GM19438 (cell line): ENCODE data around the gene NDUFV2.
"Not testable (repeated sequence)": the region's sequence is repeated elsewhere in the genome, so short reads cannot be mapped to it uniquely, and the experiment has no call there.

Experiments
- ATAC-seq: cut with Tn5 transposase; IDR thresholded peaks from one replicate; pipeline ENCODE4 v1.9.1; 2021; ENCODE audit warnings: low read depth; ENCODE audit not compliant: unreplicated experiment

Gene NDUFV2

DNA sequence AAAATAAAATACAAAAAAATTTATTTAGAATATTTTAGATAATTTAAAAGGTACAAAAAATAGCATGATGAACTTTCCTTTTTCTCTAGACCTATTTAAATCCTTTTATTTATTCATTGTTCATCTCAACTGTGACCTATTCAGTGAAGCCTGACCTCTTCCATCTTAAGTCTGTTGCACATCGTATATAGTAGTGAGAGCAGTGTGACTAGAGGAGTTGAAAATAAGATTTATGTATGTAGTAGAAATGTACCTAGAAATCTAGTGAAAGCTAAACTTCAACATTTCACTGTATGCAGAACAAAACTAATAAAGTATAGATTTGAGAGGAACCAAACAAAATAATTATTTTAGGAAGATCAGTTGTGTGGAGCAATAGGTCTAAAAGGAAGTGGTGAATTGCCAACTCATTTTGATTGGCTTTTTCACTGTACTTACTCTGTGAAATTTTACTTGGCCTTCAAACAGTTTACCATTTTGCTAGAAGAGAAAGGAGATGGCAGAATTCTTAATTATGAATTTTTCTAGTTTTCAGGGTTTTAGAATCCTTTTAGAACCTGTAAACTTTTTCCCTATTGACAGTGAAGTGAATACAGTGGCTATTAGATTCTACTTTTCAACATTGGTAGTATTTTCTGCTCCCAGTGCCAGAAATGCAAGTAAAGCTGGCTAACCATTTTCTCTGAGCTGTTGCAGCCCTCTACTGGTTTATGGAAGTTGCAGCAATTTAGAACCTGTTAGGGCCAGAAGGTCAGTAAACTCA is 45.1 kb downstream of the NDUFV2 start:
- ATAC-seq, result no peak

DNA sequence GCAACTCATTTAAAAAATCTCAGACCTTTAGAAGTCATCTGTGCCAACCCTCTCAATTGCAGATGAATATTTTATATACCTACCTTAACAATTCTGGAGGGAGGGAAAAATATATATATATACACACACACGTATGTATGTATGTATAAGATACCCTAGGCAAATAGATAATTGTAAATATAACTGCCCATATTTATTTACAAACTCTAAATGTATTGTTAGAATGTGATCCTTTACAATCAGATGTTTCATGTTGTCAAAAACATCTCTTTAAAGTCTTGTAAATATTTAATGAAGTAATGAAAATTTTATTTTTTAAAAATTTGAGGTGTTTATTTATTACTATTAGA is 45.7 kb downstream of the NDUFV2 start:
- no peak for ATAC-seq

DNA sequence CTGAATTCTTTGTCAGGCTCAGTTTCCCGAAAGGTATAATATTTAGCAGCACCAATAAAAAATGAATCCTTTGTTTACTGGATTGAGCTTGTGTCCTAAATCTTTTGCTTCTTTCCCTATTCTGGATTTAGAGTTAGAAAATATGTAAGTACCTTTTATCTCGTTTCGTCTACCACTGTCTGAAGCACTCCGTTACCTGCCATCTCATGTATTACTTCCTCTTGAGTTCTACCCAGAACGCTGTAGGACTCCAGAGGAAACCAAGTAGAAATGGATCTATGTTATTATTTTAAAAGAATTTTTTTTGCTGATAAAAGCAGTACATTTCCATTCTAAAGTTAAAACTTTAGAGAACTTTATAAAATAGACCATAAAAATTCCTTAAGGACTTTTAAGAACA is 47.6 kb downstream of the NDUFV2 start:
- ATAC-seq, result no peak

DNA sequence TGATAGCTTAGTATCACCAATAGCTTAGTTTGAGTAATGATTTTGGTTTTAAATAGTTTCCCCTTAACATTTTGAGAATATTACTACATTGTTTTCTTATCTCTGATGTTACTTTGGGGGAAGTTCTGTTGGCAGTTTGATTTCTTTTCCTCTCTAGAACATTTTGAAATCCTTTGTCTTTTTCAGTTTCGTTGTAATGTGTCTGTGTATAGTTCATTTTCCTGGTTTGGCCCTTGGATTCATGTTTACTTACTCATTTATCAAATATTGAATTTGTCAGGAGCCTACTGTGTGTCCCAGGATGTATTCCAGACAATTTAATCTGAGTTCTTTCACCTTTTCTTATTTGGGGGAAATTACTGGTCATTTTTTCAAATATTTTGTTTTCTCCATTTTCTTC is 50.8 kb downstream of the NDUFV2 start:
- no peak for ATAC-seq

DNA sequence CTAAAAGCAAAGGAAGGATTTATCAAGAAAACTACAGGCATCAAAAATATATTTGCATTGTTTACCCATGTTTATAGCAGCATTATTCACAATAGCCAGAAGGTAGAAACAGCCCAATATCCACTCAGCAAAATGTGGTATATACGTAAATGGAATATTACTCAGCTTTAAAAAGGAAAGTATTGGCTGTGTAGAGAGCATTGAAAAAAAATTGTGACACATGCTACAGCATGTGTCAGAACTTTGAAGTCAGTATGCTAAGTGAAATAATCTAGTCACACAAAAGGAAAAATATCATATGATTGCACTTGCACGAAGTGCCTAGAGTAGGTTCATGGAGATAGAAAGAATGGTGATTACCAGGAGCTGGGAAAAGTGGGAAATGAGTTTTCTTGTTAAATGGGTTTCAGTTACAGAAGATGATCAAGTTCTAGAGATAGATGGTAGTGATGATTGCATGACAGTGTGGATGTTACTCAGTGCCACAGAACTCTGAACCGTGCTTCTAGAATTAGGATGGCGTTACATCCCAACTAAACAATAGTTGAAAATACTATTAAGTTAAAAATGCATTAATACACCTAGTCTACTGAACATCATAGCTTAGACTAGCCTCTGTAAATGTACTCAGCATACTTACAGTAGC is 54.2 kb downstream of the NDUFV2 start:
- ATAC-seq, result no peak

DNA sequence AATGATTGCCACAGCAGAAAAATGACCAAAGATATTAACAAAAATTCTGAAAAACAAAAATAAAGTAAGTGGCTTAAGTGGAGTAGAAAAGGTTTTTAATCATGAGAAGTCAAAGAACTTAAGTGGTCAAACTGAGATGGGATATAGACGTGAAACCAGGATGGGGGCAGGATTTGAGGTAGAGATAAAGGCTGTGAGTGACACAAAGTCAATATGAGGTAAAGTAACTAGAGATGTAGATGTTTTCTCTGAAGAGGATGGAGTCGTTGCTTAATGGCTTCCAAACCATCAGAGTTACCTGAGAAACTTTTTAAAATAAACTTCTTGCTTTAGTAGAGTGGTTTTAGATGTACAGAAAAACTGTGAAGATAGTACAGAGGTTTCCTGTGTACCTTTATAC is 55.3 kb downstream of the NDUFV2 start:
- no peak for ATAC-seq

DNA sequence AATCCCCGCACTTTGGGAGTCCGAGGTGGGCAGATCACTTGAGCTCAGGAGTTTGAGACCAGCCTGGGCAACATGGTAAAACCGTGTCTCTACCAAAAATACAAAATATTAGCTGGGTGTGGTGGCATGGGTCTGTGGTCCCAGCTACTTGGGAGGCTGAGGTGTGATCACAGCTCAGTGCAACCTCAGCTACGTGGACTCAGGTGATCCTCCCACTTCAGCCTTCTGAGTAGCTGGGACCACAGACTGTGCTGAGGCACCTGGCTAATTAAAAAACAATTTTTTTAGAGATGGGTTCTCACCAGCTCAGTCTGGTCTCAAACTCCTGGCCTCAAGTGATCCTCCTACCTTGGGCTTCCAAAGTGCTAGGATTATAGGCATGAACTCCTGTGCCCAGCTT is 57.5 kb downstream of the NDUFV2 start:
- ATAC-seq, result no peak

DNA sequence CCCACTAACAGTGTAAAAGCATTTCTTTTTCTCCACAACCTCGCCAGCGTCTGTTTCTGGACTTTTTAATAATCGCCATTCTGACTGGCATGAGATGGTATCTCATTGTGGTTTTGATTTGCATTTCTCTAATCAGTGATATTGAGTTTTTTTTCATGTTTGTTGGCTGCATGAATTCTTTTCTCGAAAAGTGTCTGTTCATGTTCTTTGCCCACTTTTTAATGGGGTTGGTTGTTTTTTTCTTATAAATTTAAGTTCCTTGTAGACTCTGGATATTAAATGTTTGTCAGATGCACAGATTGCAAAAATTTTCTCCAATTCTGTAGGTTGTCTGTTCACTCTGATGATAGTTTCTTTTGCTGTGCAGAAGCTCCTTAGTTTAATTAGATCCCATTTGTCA is 60.2 kb downstream of the NDUFV2 start:
- ATAC-seq, result not testable (repeated sequence)

DNA sequence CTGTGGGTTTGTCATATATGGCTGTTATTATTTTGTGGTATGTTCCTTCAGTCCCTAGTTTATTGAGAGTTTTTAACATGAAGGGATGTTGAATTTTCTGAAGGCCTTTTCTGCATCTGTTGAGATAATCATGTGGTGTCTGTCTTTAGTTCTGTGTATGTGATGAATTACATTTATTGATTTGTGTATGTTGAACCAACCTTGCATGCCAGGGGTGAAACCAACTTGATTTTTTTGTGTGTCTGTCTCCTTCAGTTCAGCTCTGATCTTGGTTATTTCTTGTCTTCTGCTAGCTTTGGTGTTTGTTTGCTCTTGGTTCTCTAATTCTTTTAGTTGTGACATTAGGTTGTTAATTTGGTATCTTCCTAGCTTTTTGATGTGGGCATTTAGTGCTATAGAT is 61.6 kb downstream of the NDUFV2 start:
- not testable (repeated sequence) for ATAC-seq

DNA sequence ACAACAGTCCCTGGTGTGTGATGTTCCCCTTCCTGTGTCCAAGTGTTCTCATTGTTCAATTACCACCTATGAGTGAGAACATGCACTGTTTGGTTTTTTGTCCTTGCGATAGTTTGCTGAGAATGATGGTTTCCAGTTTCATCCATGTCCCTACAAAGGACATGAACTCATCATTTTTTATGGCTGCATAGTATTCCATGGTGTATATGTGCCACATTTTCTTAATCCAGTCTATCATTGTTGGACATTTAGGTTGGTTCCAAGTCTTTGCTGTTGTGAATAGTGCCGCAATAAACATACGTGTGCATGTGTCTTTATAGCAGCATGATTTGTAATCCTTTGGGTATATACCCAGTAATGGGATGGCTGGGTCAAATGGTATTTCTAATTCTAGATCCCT is 63.4 kb downstream of the NDUFV2 start:
- ATAC-seq, result not testable (repeated sequence)

DNA sequence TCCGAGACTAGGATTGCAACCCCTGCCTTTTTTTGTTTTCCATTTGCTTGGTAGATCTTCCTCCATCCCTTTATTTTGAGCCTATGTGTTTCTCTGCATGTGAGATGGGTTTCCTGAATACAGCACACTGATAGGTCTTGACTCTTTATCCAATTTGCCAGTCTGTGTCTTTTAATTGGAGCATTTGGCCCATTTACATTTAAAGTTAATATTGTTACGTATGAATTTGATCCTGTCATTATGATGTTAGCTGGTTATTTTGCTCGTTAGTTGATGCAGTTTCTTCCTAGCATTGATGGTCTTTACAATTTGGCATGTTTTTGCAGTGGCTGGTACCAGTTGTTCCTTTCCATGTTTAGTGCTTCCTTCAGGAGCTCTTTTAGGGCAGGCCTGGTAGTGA is 67.0 kb downstream of the NDUFV2 start:
- not testable (repeated sequence) for ATAC-seq

DNA sequence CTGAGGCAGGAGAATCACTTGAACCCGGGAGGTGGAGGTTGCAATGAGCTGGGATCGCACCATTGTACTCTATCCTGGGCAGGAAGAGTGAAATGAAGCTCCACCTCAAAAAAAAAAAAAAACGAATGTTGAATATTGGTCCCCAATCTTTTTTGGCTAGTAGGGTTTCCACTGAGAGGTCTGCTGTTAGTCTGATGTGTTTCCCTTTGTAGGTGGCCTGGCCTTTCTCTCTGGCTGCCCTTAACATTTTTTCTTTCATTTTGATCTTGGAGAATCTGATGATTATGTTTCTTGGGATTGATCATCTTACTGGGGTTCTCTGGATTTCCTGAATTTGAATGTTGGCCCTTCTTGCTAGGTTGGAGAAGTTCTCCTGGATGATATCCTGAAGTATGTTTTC is 69.4 kb downstream of the NDUFV2 start:
- ATAC-seq, result not testable (repeated sequence)

DNA sequence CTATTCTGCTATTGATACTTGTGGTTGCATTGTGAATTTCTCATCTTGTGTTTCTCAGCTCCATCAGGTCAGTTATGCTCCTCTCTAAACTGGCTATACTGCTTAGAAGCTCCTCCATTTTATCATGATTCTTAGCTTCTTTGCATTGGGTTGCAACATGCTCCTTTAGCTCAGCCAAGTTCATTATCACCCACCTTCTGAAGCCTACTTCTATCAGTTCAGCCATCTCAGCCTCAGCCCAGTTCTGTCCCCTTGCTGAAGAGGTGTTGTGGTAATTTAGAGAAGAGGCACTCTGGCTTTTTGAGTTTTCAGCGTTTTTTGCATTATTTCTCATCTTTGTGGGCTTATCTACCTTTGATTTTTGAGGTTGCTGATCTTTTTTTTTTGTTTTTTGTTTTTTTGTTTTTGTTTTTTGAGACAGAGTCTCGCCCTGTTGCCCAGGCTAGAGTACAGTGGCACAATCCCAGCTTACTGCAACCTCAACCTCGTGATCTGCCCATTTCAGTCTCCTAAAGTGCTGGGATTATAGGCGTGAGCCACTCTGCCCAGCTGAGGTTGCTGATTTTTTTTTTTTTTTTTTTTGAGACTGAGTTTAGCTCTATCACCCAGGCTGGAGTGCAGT is 70.1 kb downstream of the NDUFV2 start:
- ATAC-seq, result no peak

DNA sequence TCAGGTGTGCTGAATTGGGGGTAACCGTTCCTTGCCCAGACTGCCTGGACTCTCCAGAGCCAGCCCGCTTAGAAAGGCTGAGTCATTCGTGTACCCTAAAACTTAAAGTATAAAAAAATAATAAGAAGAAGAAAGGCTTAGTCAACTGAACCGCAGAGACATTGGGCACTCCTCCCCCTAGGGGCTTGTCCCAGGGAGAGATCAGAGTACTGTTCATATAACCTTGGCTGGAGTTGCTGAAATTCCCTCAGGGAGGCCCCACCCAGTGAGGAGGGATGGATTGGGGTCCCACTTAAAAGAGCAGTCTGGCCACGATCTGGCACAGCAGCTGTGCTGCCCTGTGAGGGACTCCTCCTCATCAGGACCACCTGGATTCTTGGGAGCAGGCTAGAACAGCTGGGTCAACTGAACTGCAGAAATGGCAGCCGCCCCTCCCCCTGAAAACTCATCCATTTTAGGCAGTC is 71.3 kb downstream of the NDUFV2 start:
- no peak for ATAC-seq

DNA sequence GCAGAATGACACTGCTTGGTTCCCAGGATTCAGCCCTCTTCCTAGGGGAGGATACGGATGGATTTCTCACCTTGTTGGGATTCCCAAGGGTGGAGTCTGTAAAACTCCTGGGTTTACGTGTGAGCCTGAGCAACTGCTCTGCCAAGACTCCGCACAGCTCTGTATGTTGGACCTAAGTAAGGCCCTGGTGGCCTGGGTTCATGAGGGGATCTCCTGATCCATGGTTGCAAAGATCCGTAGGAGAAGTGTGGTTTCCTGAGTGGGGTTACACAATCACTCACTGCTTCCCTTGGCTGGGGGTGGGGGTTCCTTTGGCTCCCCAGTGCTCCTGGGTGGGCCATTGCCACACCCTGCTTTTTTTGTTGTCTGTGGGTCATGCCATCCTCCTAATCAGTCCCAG is 71.8 kb downstream of the NDUFV2 start:
- ATAC-seq, result no peak

DNA sequence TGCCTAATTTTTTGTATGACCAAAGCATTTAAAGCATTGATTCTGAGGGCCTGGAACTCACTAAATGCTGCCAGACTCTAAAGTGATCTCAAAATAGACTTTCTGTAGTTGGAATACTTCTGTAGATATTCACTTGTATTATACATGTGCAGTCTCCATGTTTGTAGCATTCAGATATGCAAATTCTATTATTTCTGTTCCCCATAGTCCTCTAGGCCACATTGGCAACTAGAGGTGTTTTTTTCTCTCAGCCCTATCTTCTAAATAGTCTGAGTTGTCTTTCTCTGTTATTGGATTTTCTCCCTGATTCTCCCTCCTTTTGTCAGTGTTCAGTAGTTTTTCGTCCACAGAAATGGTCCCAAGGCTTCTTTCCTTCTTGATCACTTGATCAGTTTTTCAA is 72.6 kb downstream of the NDUFV2 start:
- ATAC-seq, result no peak

DNA sequence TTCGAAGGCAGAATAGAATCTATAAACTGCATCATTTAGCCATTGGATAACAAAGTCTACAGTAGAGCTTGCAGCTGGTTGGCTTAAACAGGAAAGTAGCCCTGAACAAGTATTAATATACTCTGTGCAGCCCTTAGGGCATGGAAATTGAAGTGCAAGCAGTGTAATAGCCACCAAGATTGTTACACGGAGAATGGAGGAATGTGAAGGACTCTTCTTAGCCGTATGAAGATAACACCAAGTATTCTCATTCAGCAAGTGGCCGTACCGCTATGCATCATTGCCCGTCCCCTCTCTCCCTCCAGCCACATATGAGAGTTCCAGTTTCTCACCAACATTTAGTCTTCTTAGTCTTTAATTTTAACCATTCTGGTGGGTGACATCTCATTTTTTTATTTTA is 74.5 kb downstream of the NDUFV2 start:
- no peak for ATAC-seq

DNA sequence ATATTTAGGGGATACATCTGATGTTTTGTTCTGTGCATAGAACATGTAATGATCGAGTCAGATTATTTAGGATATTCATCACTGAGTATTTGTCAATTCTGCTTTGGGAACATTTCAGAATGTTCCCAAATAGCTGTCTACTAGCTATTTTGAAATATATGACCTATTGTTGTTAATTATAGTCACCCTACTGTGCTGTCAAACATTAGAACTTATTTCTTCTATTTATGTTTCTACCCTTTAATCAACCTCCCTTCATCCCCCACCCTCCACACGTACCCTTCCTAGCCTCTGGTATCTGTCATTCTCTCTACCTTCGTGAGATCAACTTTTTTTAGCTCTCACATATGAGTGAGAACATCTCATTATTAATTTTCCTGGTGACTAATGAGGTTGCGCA is 75.0 kb downstream of the NDUFV2 start:
- ATAC-seq, result no peak

DNA sequence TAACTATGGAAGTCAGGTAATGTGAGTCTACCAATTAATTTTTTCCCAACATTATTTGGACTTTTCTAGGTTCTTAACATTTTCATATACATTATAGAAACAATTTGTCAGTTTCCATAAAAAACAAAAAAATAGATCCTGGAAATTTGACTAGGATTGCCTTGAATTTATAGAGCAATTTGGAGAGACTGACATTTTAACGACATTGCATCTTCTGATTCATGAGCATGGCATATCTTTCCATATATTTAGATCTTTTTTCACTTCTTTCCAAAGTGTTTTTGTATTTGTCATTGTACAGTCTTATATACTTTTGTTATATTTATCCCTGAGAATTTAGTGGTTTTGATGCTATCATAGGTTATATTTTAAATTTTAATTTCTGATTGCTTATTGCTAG is 76.1 kb downstream of the NDUFV2 start:
- ATAC-seq, result no peak

DNA sequence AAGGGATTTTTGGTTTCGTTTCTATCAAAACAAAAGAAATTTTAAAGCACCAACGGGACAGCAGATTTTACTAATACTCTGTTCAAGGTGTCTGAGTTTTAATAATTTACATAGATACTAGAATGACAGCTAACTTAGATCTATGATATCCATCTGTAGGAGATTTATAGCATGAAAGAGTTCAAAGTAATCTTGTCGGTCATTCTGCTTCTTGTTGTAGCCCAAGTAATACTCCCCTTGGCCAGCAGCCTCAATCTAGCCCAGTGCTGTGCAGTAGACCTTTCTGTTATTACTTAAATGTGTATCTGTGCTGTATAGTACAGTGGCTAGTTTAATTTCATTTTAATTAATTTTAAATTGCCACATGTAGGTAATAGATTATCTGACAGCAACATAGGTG is 78.8 kb downstream of the NDUFV2 start:
- no peak for ATAC-seq

DNA sequence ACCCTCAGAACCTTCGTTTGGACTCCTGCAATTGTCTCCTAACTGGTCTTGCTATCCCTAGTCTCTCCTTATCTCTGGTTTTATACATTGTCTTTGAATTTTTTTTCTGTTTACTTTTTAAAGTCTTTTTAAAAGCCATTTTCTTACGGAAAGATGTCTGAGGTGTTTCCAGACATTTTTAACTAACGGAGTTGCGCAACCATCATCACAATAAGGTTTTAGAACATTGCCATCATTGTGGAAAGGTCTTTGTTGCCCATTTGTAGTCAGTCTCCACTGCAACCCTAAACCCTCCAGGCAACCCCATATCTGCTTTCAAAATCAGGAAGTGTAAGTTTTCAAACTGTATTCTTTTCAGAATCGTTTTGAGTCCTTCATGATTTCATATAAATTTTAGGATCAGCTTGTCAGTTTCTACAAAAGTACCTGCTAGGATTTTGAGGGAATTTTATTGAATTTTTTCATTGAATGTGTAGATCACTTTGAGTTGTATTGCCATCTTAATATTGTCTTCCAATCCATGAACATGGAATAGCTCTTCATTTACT is 80.4 kb downstream of the NDUFV2 start:
- ATAC-seq, result no peak
